Kidney epithelial cell (primary cell): ENCODE measurements around the gene SLC25A5. TPM values are rescaled to one million over a fixed set of nuclear protein-coding genes. Genes with fewer than 3 reads are reported as not detected.
"Not testable (repeated sequence)": the region's sequence is repeated elsewhere in the genome, so short reads cannot be mapped to it uniquely, and the experiment has no call there.

Experiments used
- DNase-seq: peaks from one replicate; pipeline ENCODE4 v3.0.0-alpha.2; 2010; ENCODE audit warnings: low read depth
- H3K27me3 ChIP-seq: 2 replicates; pipeline ENCODE4 v1.6.0; 2011; ENCODE audit warnings: low read length; ENCODE audit not compliant: control insufficient read depth, insufficient read depth
- H3K36me3 ChIP-seq: 2 replicates; pipeline ENCODE4 v1.5.1; 2011; ENCODE audit warnings: low read length; ENCODE audit not compliant: control insufficient read depth, insufficient read depth
- H3K4me3 ChIP-seq: 2 replicates; pipeline ENCODE4 v1.5.1; 2011; ENCODE audit warnings: low read depth, mild to moderate bottlenecking, control low read depth, low read length
- total RNA-seq: library from RNA; depleted of rRNA; stranded (reverse); fragments of >200 nt; gene quantifications from 2 replicates; pipeline ENCODE4 v1.2.3, GENCODE V29; 2015
- TF ChIP-seq, protein P1 (sequence below): IDR thresholded peaks from 2 replicates; pipeline ENCODE4 v1.5.1; 2011; ENCODE audit warnings: mild to moderate bottlenecking, moderate library complexity, low read length, control low read depth, inconsistent platforms; ENCODE audit not compliant: insufficient read depth, poor library complexity, severe bottlenecking

The SLC25A5 gene
- total RNA-seq, 1 donor from 2014 or later: 274 TPM

DNA sequence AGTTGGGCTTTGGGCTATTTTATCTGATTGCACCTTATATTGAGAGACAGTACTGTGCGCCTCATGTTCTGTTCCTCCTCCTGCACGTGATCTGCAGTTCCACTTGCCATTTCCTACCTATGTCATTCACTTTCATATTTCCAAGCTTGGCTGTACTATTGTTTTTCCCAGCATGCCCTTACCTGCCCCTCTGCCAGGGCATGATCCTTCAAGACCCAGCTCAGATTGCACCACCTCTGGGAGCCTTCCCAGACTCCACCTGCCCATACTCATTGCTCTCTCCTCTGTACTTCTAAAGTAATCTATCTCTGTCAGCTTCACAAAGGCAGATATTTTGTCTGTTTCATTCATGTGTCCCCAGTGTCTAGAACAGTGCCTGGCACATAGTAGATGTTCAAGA is 11.6 kb downstream of the SLC25A5 start:
- TF ChIP-seq, protein P1, sequence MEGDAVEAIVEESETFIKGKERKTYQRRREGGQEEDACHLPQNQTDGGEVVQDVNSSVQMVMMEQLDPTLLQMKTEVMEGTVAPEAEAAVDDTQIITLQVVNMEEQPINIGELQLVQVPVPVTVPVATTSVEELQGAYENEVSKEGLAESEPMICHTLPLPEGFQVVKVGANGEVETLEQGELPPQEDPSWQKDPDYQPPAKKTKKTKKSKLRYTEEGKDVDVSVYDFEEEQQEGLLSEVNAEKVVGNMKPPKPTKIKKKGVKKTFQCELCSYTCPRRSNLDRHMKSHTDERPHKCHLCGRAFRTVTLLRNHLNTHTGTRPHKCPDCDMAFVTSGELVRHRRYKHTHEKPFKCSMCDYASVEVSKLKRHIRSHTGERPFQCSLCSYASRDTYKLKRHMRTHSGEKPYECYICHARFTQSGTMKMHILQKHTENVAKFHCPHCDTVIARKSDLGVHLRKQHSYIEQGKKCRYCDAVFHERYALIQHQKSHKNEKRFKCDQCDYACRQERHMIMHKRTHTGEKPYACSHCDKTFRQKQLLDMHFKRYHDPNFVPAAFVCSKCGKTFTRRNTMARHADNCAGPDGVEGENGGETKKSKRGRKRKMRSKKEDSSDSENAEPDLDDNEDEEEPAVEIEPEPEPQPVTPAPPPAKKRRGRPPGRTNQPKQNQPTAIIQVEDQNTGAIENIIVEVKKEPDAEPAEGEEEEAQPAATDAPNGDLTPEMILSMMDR: no peak
- no peak overlapping the region for H3K4me3 ChIP-seq
- no peak for DNase-seq

DNA sequence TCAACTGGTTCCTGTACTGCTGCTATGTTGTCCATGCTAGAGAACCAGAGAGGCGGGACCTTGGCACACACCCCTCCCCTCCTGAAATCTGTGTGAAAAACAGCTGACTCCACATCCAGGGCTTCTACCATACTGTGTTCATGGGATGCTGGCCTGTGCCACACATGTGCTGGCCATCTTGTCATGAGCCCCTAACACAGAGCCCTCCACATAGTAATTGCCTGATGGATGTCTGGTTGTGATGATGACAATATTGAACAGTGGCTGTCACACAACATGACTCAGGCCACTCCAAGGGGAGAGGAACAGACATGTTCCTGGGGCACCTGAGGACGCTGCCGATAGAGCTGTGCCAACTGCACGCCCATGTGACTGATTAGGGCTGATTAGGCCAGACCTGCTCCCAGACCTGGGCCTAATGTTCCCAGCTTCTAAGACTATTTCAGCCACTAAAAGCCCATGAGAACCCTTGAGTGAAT is 13.1 kb downstream of the SLC25A5 start:
- TF ChIP-seq, protein P1: no peak
- Histone ChIP-seq H3K36me3 (no peaks in the 10 kb centered on the region), H3K4me3 (no peak overlapping the region), H3K27me3 (no peaks in the 10 kb centered on the region)
- no peak for DNase-seq

More for the DNA sequence above, 11.6 kb downstream of the SLC25A5 start:
- H3K36me3 ChIP-seq: no peaks in the 10 kb centered on the region
- H3K27me3 ChIP-seq: no peaks in the 10 kb centered on the region

DNA sequence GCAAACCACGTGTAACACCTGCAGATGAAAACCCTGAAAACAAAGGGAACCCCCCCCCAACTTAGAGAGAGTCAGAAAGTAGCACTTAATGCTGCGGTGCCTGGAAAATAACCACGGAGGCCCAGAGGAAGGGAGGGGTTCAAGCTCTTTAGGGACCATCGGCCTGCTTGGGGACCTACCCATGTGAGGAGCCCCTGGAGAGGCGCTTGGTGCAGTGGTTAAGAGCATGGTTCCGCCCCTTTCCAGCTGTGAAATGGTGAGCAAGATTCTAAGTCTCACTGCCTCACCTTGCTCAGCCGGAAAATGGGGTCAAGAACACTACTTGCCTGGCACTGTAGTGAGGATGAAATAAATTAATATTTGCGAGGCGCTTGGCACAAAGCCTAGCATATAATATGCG is 13.8 kb downstream of the SLC25A5 start:
- TF ChIP-seq, protein P1: no peak
- H3K36me3 ChIP-seq: no peaks in the 10 kb centered on the region
- no peak for DNase-seq
- peak overlapping the region; percentile 25 for H3K4me3 ChIP-seq
- H3K27me3 ChIP-seq: no peaks in the 10 kb centered on the region

DNA sequence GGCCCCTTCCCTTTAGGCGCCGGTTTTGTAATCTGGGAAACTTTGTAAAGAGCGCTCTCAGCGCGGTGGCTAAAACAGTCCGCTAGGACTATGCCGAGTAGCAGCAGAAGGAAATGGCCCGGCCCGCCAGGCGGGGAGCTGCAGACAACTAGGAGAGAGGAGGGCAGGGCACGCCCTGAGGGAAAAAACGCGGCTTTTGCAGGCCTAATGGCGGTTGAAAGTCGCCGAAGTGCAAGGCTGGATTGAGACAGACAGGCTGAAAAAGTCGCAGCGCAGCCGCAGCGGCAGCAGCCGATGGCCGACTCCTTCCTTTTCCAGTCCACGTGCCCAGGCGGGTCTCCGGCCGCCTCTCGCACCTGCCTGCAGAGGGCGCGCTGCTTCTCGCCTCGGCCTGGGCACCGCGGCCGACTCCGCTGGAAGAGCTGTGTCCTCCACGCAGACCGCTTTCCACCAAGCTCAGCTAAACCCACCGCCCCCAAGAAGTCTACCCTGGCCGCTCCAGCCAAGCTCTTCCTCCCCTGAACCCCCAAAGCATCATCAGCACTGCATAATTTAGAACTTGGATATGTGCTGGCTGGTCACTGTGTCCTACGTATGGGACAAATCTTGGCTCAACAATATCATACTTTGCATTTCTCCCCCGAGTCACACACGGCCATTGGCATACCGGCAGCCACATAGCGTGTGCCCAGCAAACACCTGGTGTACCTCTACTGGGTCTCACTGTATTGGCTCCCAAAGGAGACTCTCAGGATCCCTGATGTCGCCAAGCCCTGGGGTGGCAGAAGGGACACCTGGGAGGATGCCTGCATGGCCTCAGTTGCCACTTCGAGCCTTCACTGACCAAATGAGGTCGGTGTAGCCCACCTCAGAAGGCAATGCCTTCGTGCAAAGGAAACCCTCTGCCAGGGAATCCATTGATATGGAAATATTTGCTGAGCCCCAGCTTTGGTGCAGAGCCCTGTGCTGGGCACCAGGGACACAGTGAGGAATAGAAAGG is 14.5 kb downstream of the SLC25A5 start:
- TF ChIP-seq, protein P1: peak; percentile 67

DNA sequence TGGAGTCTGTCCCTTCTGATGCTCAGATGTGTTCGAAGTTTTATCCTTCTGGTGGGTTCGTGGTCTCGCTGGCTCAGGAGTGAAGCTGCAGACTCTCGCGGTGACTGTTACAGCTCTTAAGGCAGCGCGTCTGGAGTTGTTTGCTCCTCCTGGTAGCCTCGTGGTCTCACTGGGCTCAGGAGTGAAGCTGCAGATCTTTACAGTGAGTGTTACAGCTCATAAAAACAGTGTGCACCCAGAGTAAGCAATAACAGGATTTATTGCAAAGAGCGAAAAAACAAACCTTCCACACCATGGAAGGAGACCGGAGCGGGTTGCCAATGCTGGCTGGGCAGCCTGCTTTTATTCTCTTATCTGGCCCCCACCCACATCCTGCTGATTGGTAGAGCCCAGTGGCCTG is 18.5 kb downstream of the SLC25A5 start:
- Histone ChIP-seq H3K27me3 (no peaks in the 10 kb centered on the region), H3K36me3 (no peaks in the 10 kb centered on the region)
- TF ChIP-seq, protein P1: no peak

More for the DNA sequence above, 14.5 kb downstream of the SLC25A5 start:
- peak overlapping the region; percentile 25 for H3K4me3 ChIP-seq
- H3K36me3 ChIP-seq: no peaks in the 10 kb centered on the region
- H3K27me3 ChIP-seq: no peaks in the 10 kb centered on the region
- DNase-seq: peak; percentile 2

DNA sequence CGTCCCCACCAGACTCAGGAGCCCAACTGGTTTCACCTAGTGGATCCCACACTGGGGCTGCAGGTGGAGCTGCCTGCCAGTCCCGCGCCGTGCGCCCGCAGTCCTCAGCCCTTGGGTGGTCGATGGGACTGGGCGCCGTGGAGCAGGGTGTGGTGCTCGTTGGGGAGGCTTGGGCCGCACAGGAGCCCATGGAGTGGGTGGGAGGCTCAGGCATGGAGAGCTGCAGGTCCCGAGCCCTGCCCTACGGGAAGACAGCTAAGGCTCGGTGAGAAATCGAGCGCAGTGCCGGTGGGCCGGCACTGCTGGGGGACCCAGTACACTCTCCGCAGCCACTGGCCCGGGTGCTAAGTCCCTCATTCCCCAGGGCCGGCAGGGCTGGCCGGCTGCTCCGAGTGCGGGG is 19.5 kb downstream of the SLC25A5 start:
- not testable (repeated sequence) for DNase-seq, H3K36me3 ChIP-seq, H3K4me3 ChIP-seq, H3K27me3 ChIP-seq

More for the DNA sequence above, 18.5 kb downstream of the SLC25A5 start:
- no peak for DNase-seq
- no peak overlapping the region for H3K4me3 ChIP-seq
